ENCODE results near the gene MICALL2. TPM values are rescaled to one million over a fixed set of nuclear protein-coding genes. Genes with fewer than 3 reads are reported as not detected.

Gene MICALL2
- total and polyA plus RNA-seq, 8 donors: 8.3 to 93.6 (median 12.8) TPM

DNA sequence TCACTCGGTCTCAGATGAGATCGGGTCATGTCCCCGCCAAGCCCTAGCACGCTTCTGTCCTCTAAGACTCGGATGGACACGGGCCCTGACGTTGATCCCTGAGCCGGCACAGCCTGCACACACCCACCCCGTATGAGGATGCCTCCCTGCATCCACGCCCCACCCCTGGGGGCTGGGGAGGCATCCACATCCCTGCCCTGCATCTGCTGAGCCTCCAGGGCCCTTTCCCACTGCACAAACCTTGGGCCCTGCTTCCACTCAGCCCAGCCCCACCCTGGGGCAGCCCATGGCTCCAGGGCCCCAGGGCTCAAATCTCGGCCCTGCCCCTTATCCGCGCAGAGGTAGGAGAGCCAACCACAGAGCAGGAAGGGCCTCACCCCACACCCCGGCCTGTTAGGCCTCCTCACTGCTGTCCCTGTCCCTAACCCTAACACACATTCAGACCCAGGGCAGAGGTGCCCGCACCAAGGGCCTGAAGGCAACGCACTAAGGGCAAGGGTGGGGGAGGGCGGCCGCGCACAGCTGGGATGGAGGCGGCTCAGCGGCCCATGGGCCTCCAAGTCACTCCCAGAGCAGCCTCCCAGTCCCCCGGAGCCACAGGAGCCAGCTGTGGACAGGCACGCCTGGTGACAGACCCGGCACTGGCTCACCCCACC is 9.5 kb upstream of the MICALL2 start:
- Histone ChIP-seq H3K9me3 (no peaks in the 10 kb centered on the region), H3K36me3 (peaks cover 0 to 26% (median 24%) of the 10 kb centered on the region in 3 donors), H3K27ac (no peak overlapping the region), H3K4me1 (peaks cover 0 to 6% (median 0%) of the 10 kb centered on the region in 3 donors), H3K4me3 (no peak overlapping the region), H3K27me3 (no peaks in the 10 kb centered on the region)
- TF ChIP-seq, protein P1, sequence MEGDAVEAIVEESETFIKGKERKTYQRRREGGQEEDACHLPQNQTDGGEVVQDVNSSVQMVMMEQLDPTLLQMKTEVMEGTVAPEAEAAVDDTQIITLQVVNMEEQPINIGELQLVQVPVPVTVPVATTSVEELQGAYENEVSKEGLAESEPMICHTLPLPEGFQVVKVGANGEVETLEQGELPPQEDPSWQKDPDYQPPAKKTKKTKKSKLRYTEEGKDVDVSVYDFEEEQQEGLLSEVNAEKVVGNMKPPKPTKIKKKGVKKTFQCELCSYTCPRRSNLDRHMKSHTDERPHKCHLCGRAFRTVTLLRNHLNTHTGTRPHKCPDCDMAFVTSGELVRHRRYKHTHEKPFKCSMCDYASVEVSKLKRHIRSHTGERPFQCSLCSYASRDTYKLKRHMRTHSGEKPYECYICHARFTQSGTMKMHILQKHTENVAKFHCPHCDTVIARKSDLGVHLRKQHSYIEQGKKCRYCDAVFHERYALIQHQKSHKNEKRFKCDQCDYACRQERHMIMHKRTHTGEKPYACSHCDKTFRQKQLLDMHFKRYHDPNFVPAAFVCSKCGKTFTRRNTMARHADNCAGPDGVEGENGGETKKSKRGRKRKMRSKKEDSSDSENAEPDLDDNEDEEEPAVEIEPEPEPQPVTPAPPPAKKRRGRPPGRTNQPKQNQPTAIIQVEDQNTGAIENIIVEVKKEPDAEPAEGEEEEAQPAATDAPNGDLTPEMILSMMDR (IDR thresholded peaks at IDR 0.05): no peak
- intact Hi-C loops (cut with DNase I): no loop called here
- FAIRE-seq: no peak
- WGBS, 2 donors: 92 to 96% methylated on average over 24 of the region's 24 CpGs
- DNase-seq: no peak
- ATAC-seq: no peak

DNA sequence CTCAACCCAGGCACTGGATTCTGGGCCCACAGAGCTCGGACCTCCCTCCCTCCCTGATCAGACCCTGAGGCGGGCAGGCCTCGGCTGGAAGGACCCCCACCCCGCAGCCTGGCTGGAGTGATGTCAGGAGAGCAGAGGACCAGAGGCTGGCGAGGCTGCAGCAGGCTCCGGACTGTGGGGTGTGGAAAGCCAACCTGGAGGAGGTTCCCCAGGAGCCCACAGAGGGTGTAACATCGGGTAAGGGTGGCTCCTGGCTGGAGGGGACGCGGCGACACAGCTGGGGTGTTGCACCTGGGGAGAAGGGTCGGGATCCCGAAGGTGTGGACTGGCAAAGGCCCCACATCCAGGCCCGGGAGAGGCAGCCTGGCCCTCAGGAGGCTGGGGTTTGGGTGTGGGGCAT is 8.9 kb upstream of the MICALL2 start:
- H3K4me1 ChIP-seq: peaks cover 0 to 6% (median 0%) of the 10 kb centered on the region in 3 donors
- H3K9me3 ChIP-seq: no peaks in the 10 kb centered on the region
- H3K4me3 ChIP-seq: no peak overlapping the region
- 90 to 93% methylated on average over 12 to 13 of the region's 13 CpGs for WGBS, 2 donors
- H3K27ac ChIP-seq: no peak overlapping the region
- ATAC-seq (no peak), DNase-seq (no peak), FAIRE-seq (no peak)
- H3K36me3 ChIP-seq: peaks cover 0 to 22% (median 19%) of the 10 kb centered on the region in 3 donors
- H3K27me3 ChIP-seq: no peaks in the 10 kb centered on the region
- intact Hi-C loops (cut with DNase I): no loop called here
- TF ChIP-seq, protein P1 (IDR thresholded peaks at IDR 0.05): no peak

DNA sequence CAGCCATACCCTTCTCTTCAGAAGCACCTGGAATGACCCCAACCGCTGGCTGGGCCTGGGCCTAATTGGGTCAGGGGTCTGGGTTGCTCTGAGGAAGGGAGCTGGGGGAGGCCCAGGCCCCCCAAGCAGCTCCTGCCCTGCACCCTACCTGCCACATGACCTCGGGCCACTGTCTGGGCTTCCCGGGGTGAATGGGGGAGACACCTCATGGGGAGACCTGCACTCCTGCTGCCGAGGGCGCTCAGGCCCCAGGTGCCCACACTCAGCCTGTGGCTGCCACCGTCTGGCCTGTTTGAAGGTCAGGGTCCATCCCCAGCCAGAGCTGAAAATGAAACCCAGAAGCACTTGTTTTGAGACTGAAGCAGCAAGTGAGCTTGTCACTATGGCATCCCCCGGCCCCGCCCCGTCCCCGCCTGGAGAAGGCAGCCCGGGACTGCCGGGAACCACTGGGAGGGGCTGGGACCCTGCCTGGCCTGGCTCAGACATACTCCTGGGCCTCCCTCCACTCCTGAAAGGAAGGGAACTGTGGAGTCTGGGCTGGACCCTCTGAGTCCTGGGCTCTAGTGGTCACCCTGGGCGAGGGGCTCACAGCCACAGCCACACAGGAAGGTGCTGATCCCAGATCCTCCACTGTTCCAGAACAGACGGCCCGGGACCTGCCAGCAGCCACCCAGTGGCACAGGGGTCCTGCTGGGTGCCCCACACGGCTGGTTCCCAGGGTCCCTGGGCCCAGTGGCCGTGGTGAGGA is 7.4 kb upstream of the MICALL2 start:
- H3K36me3 ChIP-seq: peaks cover 0 to 16% (median 10%) of the 10 kb centered on the region in 3 donors
- 35 to 47% methylated on average over 16 to 17 of the region's 17 CpGs for WGBS, 2 donors
- intact Hi-C loops (cut with DNase I): no loop called here
- ATAC-seq: peak in 3 of 4 donors; percentile 45 to 86 (median 73)
- no peaks in the 10 kb centered on the region for H3K9me3 ChIP-seq
- FAIRE-seq: no peak
- H3K4me3 ChIP-seq: no peak overlapping the region
- no peaks in the 10 kb centered on the region for H3K27me3 ChIP-seq
- H3K27ac ChIP-seq: peak overlapping the region in 2 of 4 donors; percentile 41 to 60
- TF ChIP-seq, protein P1 (IDR thresholded peaks at IDR 0.05): no peak
- DNase-seq: peak in 3 of 6 donors; percentile 52 to 80 (median 80)
- peaks cover 0 to 6% (median 0%) of the 10 kb centered on the region in 3 donors for H3K4me1 ChIP-seq

DNA sequence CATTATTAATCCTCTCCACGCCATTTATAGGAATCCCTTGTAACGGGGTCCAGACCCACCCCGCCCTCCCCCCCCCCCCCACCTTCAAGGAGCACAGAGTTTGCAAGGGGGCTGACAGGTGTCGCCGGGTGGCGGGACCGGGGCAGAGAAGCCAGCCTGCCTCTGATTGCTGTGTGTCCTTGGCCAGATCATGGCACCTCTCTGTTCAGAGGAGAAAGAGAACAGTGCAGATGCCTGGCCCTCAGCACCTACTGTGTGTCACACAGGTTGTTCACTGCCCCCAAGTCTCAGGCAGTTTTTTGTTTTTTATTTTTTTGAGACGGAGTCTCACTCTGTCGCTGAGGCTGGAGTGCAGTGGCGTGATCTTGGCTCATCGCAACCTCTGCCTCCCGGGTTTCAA is 5.4 kb upstream of the MICALL2 start:
- intact Hi-C loops (cut with DNase I): no loop called here
- Histone ChIP-seq H3K4me1 (peaks cover 0 to 18% (median 5%) of the 10 kb centered on the region in 3 donors), H3K27me3 (no peaks in the 10 kb centered on the region), H3K9me3 (no peaks in the 10 kb centered on the region), H3K4me3 (no peak overlapping the region), H3K27ac (no peak overlapping the region), H3K36me3 (no peaks in the 10 kb centered on the region)
- DNase-seq (no peak), FAIRE-seq (no peak), ATAC-seq (no peak)
- TF ChIP-seq, protein P1 (IDR thresholded peaks at IDR 0.05): no peak
- WGBS, 2 donors: 51 to 60% methylated on average over 12 of the region's 12 CpGs
